Ovary (tissue), 9 donors: Measurements from ENCODE around the gene HSD17B1. TPM values are rescaled to one million over a fixed set of nuclear protein-coding genes. Genes with fewer than 3 reads are reported as not detected.
"Not testable (repeated sequence)": the region's sequence is repeated elsewhere in the genome, so short reads cannot be mapped to it uniquely, and the experiment has no call there.

Source experiments
- DNase-seq, 5 donors: peaks; one replicate each; pipeline ENCODE4 v3.0.0-alpha.2; 2019 to 2020
- H3K27ac ChIP-seq, 2 donors: fragments of 200-600 bp; one replicate each; pipeline versions ENCODE4 v1.5.1 to v1.8.0; 2019 to 2022
- H3K27me3 ChIP-seq: fragments of 200-600 bp; one replicate; pipeline ENCODE4 v1.8.0; 2022
- H3K36me3 ChIP-seq: fragments of 200-600 bp; sonication (generic); one replicate; pipeline ENCODE4 v1.5.1; 2019
- H3K4me1 ChIP-seq: one replicate; pipeline ENCODE4 v1.8.1; 2013; ENCODE audit warnings: mild to moderate bottlenecking, moderate library complexity; ENCODE audit not compliant: insufficient read depth
- H3K4me3 ChIP-seq: fragments of 200-600 bp; sonication (generic); one replicate; pipeline ENCODE4 v1.5.1; 2017
- H3K9me3 ChIP-seq, 2 donors: fragments of 200-600 bp in 1 of 2; sonication (generic) in 1 of 2; one replicate each; pipeline versions ENCODE4 v1.5.1 to v1.8.1; 2013 to 2019; ENCODE audit warnings: mild to moderate bottlenecking in 1 of 2, moderate library complexity in 1 of 2
- CTCF ChIP-seq, 3 donors: fragments of 450-650 bp in 2 of 3; fragments of 200-600 bp in 1 of 3; IDR thresholded peaks; one replicate each; pipeline versions ENCODE4 v1.5.1 to v1.8.0; 2016 to 2022; ENCODE audit warnings: antibody characterized with exemption in 3 of 3, mild to moderate bottlenecking in 1 of 3
- EP300 ChIP-seq: sonication (generic); formaldehyde crosslinking; IDR thresholded peaks from one replicate; pipeline ENCODE4 v1.6.1; 2017; ENCODE audit warnings: antibody characterized with exemption
- POLR2A ChIP-seq: fragments of 450-650 bp; IDR thresholded peaks from one replicate; pipeline ENCODE4 v1.6.1; 2017; ENCODE audit warnings: antibody characterized with exemption, mild to moderate bottlenecking, moderate library complexity
- WGBS, 3 donors: extraction: QIAGEN DNeasy Blood & Tissue Kit in 1 of 3; methylation state at CpG; one replicate each; pipeline versions ENCODE4 v1.1.5 to v1.1.7; 2013 to 2017; 5-methylcytosine and 5-hydroxymethylcytosine counted together
- intact Hi-C, 4 donors: fragments of 100-400 bp; cut with DNase I; formaldehyde crosslinking; loops; one replicate each; pipeline versions ENCODE4 v1.11.0 to v1.15.1; 2022 to 2023
- polyA plus RNA-seq, 2 donors: library from polyadenylated mRNA; stranded (reverse); fragments of 200-250 nt in 1 of 2; fragments of 350-450 nt in 1 of 2; fragmentation: Illumina TruSeq in 1 of 2; extraction: RNeasy Lipid Tissue Mini Kit (QIAGEN cat#74804) in 1 of 2; gene quantifications; one replicate each; pipeline ENCODE4 v1.2.3, GENCODE V29; 2013 to 2014
- total RNA-seq, 7 donors: library from RNA; depleted of rRNA in 2 of 7; stranded (reverse); fragments of >200 nt in 2 of 7; fragmentation: NEBNext Ultra II Directional in 3 of 7; extraction: Animal tissue kit (Norgen Biotek cat#: 25700) in 3 of 7; gene quantifications; one replicate each; pipeline versions ENCODE4 v1.1.0 to v1.2.4, GENCODE V29; 2016 to 2023
- donor health status: DM: no; HTN: no; CAD: no; lungs with moderate emphysema.
- donor health status: DM: no; HTN: no; CAD: no.
- donor health status: Bipolar disorder and iron deficiency.
- donor health status: DM: yes; HTN: yes; CAD: no.
- donor health status: DM: no; HTN: no; CAD: no.
- donor health status: DM: yes; HTN: yes; CAD: no.

HSD17B1 gene
- total and polyA plus RNA-seq, 9 donors: 2.1 to 18.1 (median 6.5) TPM

DNA sequence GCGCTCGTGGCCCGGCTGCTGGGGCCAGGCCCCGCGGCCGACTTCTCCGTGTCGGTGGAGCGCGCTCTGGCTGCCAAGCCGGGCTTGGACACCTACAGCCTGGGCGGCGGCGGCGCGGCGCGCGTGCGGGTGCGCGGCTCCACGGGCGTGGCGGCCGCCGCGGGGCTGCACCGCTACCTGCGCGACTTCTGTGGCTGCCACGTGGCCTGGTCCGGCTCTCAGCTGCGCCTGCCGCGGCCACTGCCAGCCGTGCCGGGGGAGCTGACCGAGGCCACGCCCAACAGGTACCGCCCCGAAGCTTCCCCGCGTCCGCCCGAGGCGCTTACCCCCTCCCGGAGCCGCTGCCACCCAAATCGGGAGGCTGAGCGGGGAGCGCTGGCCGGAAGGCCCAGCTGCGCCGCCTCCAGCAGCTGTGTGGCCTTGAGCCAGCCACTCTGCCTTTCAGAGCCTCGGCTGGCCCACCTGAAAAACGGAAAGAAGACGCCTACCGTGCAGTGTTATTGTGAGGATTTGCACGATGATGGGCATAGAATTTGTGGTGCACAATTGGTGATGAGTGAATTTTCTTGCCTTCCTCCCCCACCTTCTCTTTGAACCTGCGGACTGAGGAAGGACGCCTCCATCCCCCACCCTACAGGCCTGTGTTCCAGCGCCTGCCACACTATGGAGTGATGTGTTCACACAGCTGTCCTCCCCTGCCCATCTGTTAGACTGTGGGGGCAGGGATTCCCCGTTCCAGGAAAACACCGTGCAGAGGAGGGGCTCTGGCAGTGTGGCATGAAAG, 16.2 kb upstream of the HSD17B1 start:
- H3K27ac ChIP-seq: peak overlapping the region; percentile 93 to 94
- WGBS, 3 donors: 1% methylated on average over 60 to 65 of the region's 65 CpGs
- H3K4me3 ChIP-seq: peak overlapping the region; percentile 66
- no peaks in the 10 kb centered on the region for H3K27me3 ChIP-seq
- H3K36me3 ChIP-seq: no peaks in the 10 kb centered on the region
- peaks cover 10% of the 10 kb centered on the region for H3K4me1 ChIP-seq
- peak in 1 of 3 donors; percentile 39 for TF ChIP-seq CTCF (IDR thresholded peaks at IDR 0.05)
- no peak for TF ChIP-seq POLR2A
- no peak for TF ChIP-seq EP300
- DNase-seq: peak; percentile 84 to 91 (median 88)
- intact Hi-C loops: no loop called here
- H3K9me3 ChIP-seq: no peaks in the 10 kb centered on the region

DNA sequence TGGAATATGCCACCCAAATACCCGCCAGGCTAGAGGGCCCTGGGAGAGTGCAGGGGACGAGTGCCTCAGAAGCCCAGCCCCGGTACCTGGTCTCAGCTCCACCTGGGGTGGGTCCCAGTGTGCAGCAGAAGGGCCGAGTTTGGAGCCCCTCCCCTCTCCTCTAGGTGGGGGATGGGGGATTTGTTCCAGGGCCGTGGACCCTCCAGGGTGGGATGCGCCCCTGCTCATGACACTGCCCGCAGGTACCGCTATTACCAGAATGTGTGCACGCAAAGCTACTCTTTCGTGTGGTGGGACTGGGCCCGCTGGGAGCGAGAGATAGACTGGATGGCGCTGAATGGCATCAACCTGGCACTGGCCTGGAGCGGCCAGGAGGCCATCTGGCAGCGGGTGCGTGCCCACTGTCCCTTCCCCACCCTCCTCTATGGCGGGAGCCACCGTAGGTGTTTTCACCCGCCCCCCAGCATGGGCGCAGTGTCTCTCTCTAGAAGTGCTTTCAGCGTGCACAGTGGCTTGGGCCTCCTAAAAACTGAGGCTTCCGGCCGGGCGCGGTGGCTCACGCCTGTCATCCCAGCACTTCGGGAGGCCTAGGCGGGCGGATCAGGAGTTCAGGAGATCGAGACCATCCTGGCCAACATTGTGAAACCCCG, 15.4 kb upstream of the HSD17B1 start:
- peaks cover 8% of the 10 kb centered on the region for H3K4me1 ChIP-seq
- H3K4me3 ChIP-seq: peak overlapping the region; percentile 66
- no peaks in the 10 kb centered on the region for H3K36me3 ChIP-seq
- intact Hi-C loops: no loop called here
- TF ChIP-seq EP300: no peak
- no peak for TF ChIP-seq POLR2A
- TF ChIP-seq CTCF (IDR thresholded peaks at IDR 0.05): no peak
- peak overlapping the region; percentile 93 to 94 for H3K27ac ChIP-seq
- no peaks in the 10 kb centered on the region for H3K9me3 ChIP-seq
- WGBS, 3 donors: 80 to 84% (median 80%) methylated on average over 31 of the region's 31 CpGs
- H3K27me3 ChIP-seq: no peaks in the 10 kb centered on the region
- peak in 1 of 5 donors; percentile 57 for DNase-seq

- WGBS, 3 donors: 89 to 97% (median 95%) methylated on average over 5 of the region's 5 CpGs
- H3K27ac ChIP-seq: no peak overlapping the region
- no peak overlapping the region for H3K4me3 ChIP-seq
- no peak for DNase-seq
- H3K27me3 ChIP-seq: no peaks in the 10 kb centered on the region
- no peaks in the 10 kb centered on the region for H3K9me3 ChIP-seq
- TF ChIP-seq POLR2A: no peak
- TF ChIP-seq CTCF (IDR thresholded peaks at IDR 0.05): no peak
- TF ChIP-seq EP300: no peak
- intact Hi-C loops: no loop called here
- H3K36me3 ChIP-seq: no peaks in the 10 kb centered on the region
- peaks cover 8% of the 10 kb centered on the region for H3K4me1 ChIP-seq
Observed at GRCh38 chr17:42537826-42538451, 14.8 kb upstream of the HSD17B1 start.

DNA sequence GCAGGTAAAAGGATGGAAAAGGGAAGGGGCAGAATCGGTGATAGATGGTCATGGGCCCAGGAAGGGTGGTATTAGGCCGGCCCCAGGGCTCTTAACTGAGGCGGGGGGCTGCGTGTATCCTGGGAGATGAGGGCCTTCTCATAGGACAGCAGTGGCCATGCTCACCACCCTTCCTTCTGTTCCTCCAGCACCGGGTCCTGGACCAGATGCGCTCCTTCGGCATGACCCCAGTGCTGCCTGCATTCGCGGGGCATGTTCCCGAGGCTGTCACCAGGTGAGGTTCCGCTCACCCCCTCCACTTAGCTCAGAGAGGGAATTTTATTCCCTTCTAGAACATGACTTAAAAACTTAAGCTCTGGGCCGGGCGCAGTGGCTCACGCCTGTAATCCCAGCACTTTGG, 14.2 kb upstream of the HSD17B1 start:
- Histone ChIP-seq H3K27ac (no peak overlapping the region), H3K36me3 (no peaks in the 10 kb centered on the region), H3K27me3 (no peaks in the 10 kb centered on the region), H3K4me3 (no peak overlapping the region), H3K9me3 (no peaks in the 10 kb centered on the region), H3K4me1 (peaks cover 8% of the 10 kb centered on the region)
- intact Hi-C loops: no loop called here
- DNase-seq: no peak
- TF ChIP-seq EP300: no peak
- no peak for TF ChIP-seq POLR2A
- TF ChIP-seq CTCF (IDR thresholded peaks at IDR 0.05): no peak
- WGBS, 3 donors: 92 to 94% (median 93%) methylated on average over 14 of the region's 14 CpGs

GRCh38 chr17:42540558-42540957, 12.2 kb upstream of the HSD17B1 start:
- H3K27ac ChIP-seq, H3K27me3 ChIP-seq, H3K36me3 ChIP-seq, H3K4me3 ChIP-seq, intact Hi-C loops, H3K4me1 ChIP-seq, H3K9me3 ChIP-seq, DNase-seq: not testable (repeated sequence)
- 78 to 84% (median 83%) methylated on average over 4 of the region's 4 CpGs for WGBS, 3 donors
